Activated naive CD4-positive, alpha-beta T cell treated with Interleukin-2 at 50 U/mL for 16 hours (primary cell): ENCODE data around the gene AMOTL1.

ENCODE experiments used
- DNase-seq: peaks from one replicate; pipeline ENCODE4 v3.0.0-alpha.2; 2020

Gene AMOTL1

GRCh38 chr11:94767701-94768601 lies at the start of gene AMOTL1:
TSS of gene AMOTL1 (plus strand) at chr11:94768356. CDS start at chr11:94768512, 156 bp downstream.
- no peak for DNase-seq

- DNase-seq, result no peak
These were observed 48.3 kb upstream of the AMOTL1 start for GRCh38 chr11:94719876-94720275.

- DNase-seq, result no peak
These were observed 46.4 kb upstream of the AMOTL1 start for GRCh38 chr11:94721565-94722292.

GRCh38 chr11:94722735-94723134 lies 45.4 kb upstream of the AMOTL1 start:
- DNase-seq, result no peak

- no peak for DNase-seq
These were observed 43.1 kb upstream of the AMOTL1 start for GRCh38 chr11:94725097-94725496.

- no peak for DNase-seq
These were observed 40.3 kb upstream of the AMOTL1 start for GRCh38 chr11:94727819-94728218.

GRCh38 chr11:94728541-94728940 lies 39.6 kb upstream of the AMOTL1 start:
- no peak for DNase-seq

- no peak for DNase-seq
These were observed 39.0 kb upstream of the AMOTL1 start for GRCh38 chr11:94728966-94729751.

- DNase-seq, result no peak
These were observed 38.0 kb upstream of the AMOTL1 start for GRCh38 chr11:94730153-94730552.

GRCh38 chr11:94731880-94732601 lies 36.1 kb upstream of the AMOTL1 start:
- no peak for DNase-seq

GRCh38 chr11:94732617-94733281 lies 35.4 kb upstream of the AMOTL1 start:
- DNase-seq, result no peak

- DNase-seq, result no peak
These were observed 33.4 kb upstream of the AMOTL1 start for GRCh38 chr11:94734563-94735275.

GRCh38 chr11:94735907-94736306 lies 32.2 kb upstream of the AMOTL1 start:
- DNase-seq, result no peak

GRCh38 chr11:94737171-94737611 lies 31.0 kb upstream of the AMOTL1 start:
- no peak for DNase-seq

- DNase-seq, result no peak
These were observed 29.4 kb upstream of the AMOTL1 start for GRCh38 chr11:94738746-94739145.

GRCh38 chr11:94739331-94739730 lies 28.8 kb upstream of the AMOTL1 start:
- DNase-seq, result no peak

- no peak for DNase-seq
These were observed 27.8 kb upstream of the AMOTL1 start for GRCh38 chr11:94740083-94741021.

- DNase-seq, result no peak
These were observed 27.0 kb upstream of the AMOTL1 start for GRCh38 chr11:94741022-94741679.

GRCh38 chr11:94742665-94743064 lies 25.5 kb upstream of the AMOTL1 start:
- DNase-seq, result no peak
